HL-60 (cell line): Measurements from ENCODE around the gene ANKRD44.

Experiments
- DNase-seq, 2 experiments: peaks; one replicate each; pipeline ENCODE4 v3.0.0-alpha.2; 2010 to 2020; ENCODE audit warnings: low read depth in 1 of 2, low spot score in 1 of 2
- H3K27ac ChIP-seq: fragments of 250-450 bp; sonication (Bioruptor Pico); replicated peaks from 2 replicates; pipeline ENCODE4 v1.5.1; 2020; ENCODE audit warnings: mild to moderate bottlenecking, moderate library complexity
- H3K27me3 ChIP-seq: fragments of 250-450 bp; sonication (Bioruptor Pico); 2 replicates; pipeline ENCODE4 v1.5.1; 2021; ENCODE audit warnings: mild to moderate bottlenecking, moderate library complexity; ENCODE audit not compliant: insufficient read depth, poor library complexity, severe bottlenecking
- H3K4me3 ChIP-seq: replicated peaks from 2 replicates; pipeline ENCODE4 v1.5.1; 2011; ENCODE audit warnings: mild to moderate bottlenecking, control low read depth, low read length; ENCODE audit not compliant: insufficient read depth
- CTCF ChIP-seq: IDR thresholded peaks from one replicate; pipeline ENCODE4 v1.5.1; 2011; ENCODE audit warnings: low read length, control low read depth, inconsistent platforms; ENCODE audit not compliant: insufficient read depth
- GABPA ChIP-seq: IDR thresholded peaks from 2 replicates; pipeline ENCODE4 v1.6.1; 2012; ENCODE audit warnings: low read depth
- POLR2AphosphoS5 ChIP-seq: IDR thresholded peaks from 2 replicates; pipeline ENCODE4 v1.6.1; 2012; ENCODE audit warnings: low read depth
- REST ChIP-seq: IDR thresholded peaks from 2 replicates; pipeline ENCODE4 v1.6.1; 2012; ENCODE audit warnings: low read depth; ENCODE audit not compliant: insufficient replicate concordance
- SPI1 ChIP-seq: IDR thresholded peaks from 2 replicates; pipeline ENCODE4 v1.6.1; 2012; ENCODE audit warnings: low read depth, mild to moderate bottlenecking, borderline replicate concordance

The ANKRD44 gene

GRCh38 chr2:197115325-197115724 lies 195.3 kb downstream of the ANKRD44 start:
- Histone ChIP-seq H3K27ac (no peak overlapping the region), H3K27me3 (no peaks in the 10 kb centered on the region), H3K4me3 (no peak overlapping the region)
- no peak for TF ChIP-seq POLR2AphosphoS5
- peak; percentile 77 for TF ChIP-seq SPI1
- no peak for DNase-seq

DNA sequence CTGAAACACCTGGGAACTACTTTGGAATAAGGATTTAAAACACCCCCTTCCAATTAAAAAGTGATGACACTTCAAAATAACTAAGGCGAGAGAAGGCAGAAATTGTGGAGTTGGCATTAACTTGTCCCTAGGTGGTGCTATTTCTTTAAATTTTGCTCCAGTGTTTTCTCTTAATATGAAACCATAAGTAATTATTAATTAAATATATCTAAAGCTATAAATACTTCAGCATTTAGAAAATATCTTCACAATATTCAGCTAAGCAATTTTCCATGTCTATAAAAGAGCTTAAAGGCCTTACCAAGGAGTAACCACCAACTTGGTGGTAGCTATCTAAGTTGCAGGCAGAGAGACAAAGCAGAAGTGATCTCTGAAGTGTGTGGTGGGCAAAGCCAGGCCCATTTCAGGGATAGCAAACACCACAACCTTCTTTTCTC lies 197.3 kb downstream of the ANKRD44 start:
- Histone ChIP-seq H3K27ac (no peak overlapping the region), H3K4me3 (no peak overlapping the region), H3K27me3 (no peaks in the 10 kb centered on the region)
- TF ChIP-seq POLR2AphosphoS5, result no peak
- no peak for TF ChIP-seq GABPA
- TF ChIP-seq CTCF, result peak; percentile 27
- no peak for TF ChIP-seq REST
- peak; percentile 63 for TF ChIP-seq SPI1
- peak; percentile 15 to 28 for DNase-seq

DNA sequence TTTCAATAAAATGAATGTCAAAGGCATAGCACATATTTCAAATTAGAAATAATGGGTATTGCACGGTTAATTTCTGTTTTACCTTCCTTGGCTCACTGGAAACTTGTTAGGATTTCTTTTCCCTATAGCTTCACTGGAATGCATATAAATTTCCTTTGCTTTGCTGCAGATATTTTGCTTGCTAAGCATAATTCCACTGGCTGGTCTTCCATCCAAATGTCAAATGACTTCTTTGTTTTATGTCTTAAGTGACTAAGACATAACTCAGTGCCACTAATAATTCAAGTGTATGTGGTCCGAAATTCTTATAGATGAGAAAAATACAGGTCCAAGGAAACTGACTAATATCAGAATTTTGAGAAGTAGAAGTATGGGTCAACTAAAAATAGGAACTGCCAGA lies 201.3 kb downstream of the ANKRD44 start:
- H3K4me3 ChIP-seq, result no peak overlapping the region
- DNase-seq, result no peak
- H3K27me3 ChIP-seq, result no peaks in the 10 kb centered on the region
- no peak overlapping the region for H3K27ac ChIP-seq
- TF ChIP-seq SPI1 (no peak), GABPA (no peak), REST (no peak), POLR2AphosphoS5 (no peak), CTCF (no peak)

DNA sequence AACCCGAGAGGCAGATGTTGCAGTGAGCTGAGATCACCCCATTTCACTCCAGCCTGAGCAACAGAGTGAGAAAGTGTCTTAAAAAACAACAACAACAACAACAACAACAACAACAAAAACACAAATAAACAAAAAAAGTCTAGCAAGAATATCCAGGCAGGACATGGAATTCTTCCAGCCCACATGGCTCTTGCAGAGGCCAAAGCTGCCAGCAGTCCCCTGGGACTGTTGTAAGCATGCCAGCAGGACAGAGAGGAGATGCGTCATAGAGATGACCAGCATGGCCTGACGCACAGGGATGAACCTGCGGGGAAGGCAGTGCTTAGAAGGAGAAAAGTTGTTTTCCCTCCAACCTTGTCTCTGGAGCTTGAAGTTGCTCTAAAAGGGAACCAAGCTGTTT lies 201.8 kb downstream of the ANKRD44 start:
- no peak for TF ChIP-seq POLR2AphosphoS5
- no peak for TF ChIP-seq REST
- H3K4me3 ChIP-seq, result no peak overlapping the region
- H3K27ac ChIP-seq, result no peak overlapping the region
- DNase-seq, result no peak
- no peaks in the 10 kb centered on the region for H3K27me3 ChIP-seq
